OCI-LY1 (cell line): Measurements from ENCODE around the gene ZFR.

Experiments used
- EZH2 ChIP-seq: fragments of 200-600 bp; sonication (generic), shearing (Covaris generic); IDR thresholded peaks from 2 replicates; pipeline ENCODE4 v1.8.0; 2017; ENCODE audit warnings: borderline replicate concordance, mixed run types, mild to moderate bottlenecking, antibody characterized with exemption, low read length, moderate library complexity, mixed read lengths
- TF ChIP-seq, protein P1 (sequence below): fragments of 200-600 bp; sonication (generic), shearing (Covaris generic); IDR thresholded peaks from 2 replicates; pipeline ENCODE4 v1.5.1; 2017; ENCODE audit warnings: mild to moderate bottlenecking, antibody characterized with exemption, low read length, moderate library complexity, mixed read lengths

DNA sequence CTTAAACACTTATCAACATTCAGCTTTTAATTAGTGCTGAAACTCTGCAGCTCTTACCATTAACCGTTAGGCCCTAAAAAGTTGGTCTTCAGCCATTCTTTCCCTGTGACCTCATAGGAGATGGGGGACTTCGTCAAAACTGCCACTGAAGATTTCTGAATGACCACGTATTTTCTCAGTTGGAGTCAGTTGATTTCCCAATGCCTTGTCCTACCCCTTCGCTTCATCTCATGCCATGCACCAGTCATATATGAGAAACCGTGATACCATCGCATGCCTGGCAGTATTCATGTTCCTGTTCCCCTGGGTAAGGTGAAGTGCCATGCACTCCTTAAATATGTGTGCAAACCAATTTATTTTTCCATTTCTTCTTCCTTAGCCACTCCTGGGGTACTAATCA, 10.8 kb upstream of the ZFR start:
- TF ChIP-seq, protein P1, sequence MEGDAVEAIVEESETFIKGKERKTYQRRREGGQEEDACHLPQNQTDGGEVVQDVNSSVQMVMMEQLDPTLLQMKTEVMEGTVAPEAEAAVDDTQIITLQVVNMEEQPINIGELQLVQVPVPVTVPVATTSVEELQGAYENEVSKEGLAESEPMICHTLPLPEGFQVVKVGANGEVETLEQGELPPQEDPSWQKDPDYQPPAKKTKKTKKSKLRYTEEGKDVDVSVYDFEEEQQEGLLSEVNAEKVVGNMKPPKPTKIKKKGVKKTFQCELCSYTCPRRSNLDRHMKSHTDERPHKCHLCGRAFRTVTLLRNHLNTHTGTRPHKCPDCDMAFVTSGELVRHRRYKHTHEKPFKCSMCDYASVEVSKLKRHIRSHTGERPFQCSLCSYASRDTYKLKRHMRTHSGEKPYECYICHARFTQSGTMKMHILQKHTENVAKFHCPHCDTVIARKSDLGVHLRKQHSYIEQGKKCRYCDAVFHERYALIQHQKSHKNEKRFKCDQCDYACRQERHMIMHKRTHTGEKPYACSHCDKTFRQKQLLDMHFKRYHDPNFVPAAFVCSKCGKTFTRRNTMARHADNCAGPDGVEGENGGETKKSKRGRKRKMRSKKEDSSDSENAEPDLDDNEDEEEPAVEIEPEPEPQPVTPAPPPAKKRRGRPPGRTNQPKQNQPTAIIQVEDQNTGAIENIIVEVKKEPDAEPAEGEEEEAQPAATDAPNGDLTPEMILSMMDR = no peak
- no peak for TF ChIP-seq EZH2
